Measurements from ENCODE around the gene DAB2. TPM values are rescaled to one million over a fixed set of nuclear protein-coding genes. Genes with fewer than 3 reads are reported as not detected.
"Not testable (repeated sequence)": the region's sequence is repeated elsewhere in the genome, so short reads cannot be mapped to it uniquely, and the experiment has no call there.

DAB2 gene
- total RNA-seq, 1 donor from 2014 or later: 33.6 TPM

GRCh38 chr5:39340506-39340905 lies 84.3 kb downstream of the DAB2 start:
- H3K36me3 ChIP-seq: no peaks in the 10 kb centered on the region
- no peaks in the 10 kb centered on the region for H3K27me3 ChIP-seq
- H3K4me1 ChIP-seq: no peaks in the 10 kb centered on the region
- TF ChIP-seq CTCF (IDR thresholded peaks at IDR 0.05): no peak
- no peaks in the 10 kb centered on the region for H3K9me3 ChIP-seq
- H3K4me3 ChIP-seq: no peak overlapping the region
- no peak overlapping the region for H3K27ac ChIP-seq
- no peak for DNase-seq (ENCODE audit: low spot score in 2 of 2)
- intact Hi-C loops (cut with DNase I): no loop called here

- TF ChIP-seq CTCF (IDR thresholded peaks at IDR 0.05): no peak
- no peaks in the 10 kb centered on the region for H3K36me3 ChIP-seq
Measured at GRCh38 chr5:39337252-39337915, 87.4 kb downstream of the DAB2 start.

GRCh38 chr5:39334296-39334695 lies 90.5 kb downstream of the DAB2 start:
- H3K4me3 ChIP-seq; H3K9me3 ChIP-seq; H3K27ac ChIP-seq; H3K4me1 ChIP-seq; intact Hi-C loops (cut with DNase I); DNase-seq (ENCODE audit: low spot score in 2 of 2); H3K27me3 ChIP-seq; H3K36me3 ChIP-seq: not testable (repeated sequence)

More at GRCh38 chr5:39337252-39337915, 87.4 kb downstream of the DAB2 start:
- DNase-seq (ENCODE audit: low spot score in 2 of 2): no peak
- Histone ChIP-seq H3K9me3 (no peaks in the 10 kb centered on the region), H3K4me3 (no peak overlapping the region), H3K4me1 (no peaks in the 10 kb centered on the region), H3K27ac (no peak overlapping the region), H3K27me3 (no peaks in the 10 kb centered on the region)
- intact Hi-C loops (cut with DNase I): no loop called here

- Histone ChIP-seq H3K27ac (no peak overlapping the region), H3K36me3 (no peaks in the 10 kb centered on the region), H3K9me3 (no peaks in the 10 kb centered on the region), H3K4me1 (no peaks in the 10 kb centered on the region), H3K27me3 (no peaks in the 10 kb centered on the region), H3K4me3 (no peak overlapping the region)
- TF ChIP-seq CTCF (IDR thresholded peaks at IDR 0.05): no peak
- no peak for DNase-seq (ENCODE audit: low spot score in 2 of 2)
- intact Hi-C loops (cut with DNase I): no loop called here
Measured at GRCh38 chr5:39333104-39333503, 91.7 kb downstream of the DAB2 start.

- no peaks in the 10 kb centered on the region for H3K27me3 ChIP-seq
- DNase-seq (ENCODE audit: low spot score in 2 of 2): no peak
- H3K36me3 ChIP-seq: no peaks in the 10 kb centered on the region
- no peaks in the 10 kb centered on the region for H3K4me1 ChIP-seq
- no peak overlapping the region for H3K27ac ChIP-seq
- no peaks in the 10 kb centered on the region for H3K9me3 ChIP-seq
- no peak overlapping the region for H3K4me3 ChIP-seq
- intact Hi-C loops (cut with DNase I): no loop called here
- TF ChIP-seq CTCF (IDR thresholded peaks at IDR 0.05): no peak
Measured at GRCh38 chr5:39331861-39332381, 92.9 kb downstream of the DAB2 start.

- Histone ChIP-seq H3K36me3 (no peaks in the 10 kb centered on the region), H3K27me3 (no peaks in the 10 kb centered on the region), H3K27ac (no peak overlapping the region), H3K4me1 (no peaks in the 10 kb centered on the region), H3K9me3 (no peaks in the 10 kb centered on the region), H3K4me3 (no peak overlapping the region)
- TF ChIP-seq CTCF (IDR thresholded peaks at IDR 0.05): no peak
- no peak for DNase-seq (ENCODE audit: low spot score in 2 of 2)
- intact Hi-C loops (cut with DNase I): no loop called here
Measured at GRCh38 chr5:39328731-39329130, 96.0 kb downstream of the DAB2 start.

Measured in ascending aorta (tissue), 2 donors.